CD1c-positive myeloid dendritic cell (primary cell): ENCODE results near the gene MUC22.

Source experiments
- DNase-seq: peaks from one replicate; pipeline ENCODE4 v3.0.0-alpha.2; 2016; ENCODE audit errors: extremely low spot score

The MUC22 gene

DNA sequence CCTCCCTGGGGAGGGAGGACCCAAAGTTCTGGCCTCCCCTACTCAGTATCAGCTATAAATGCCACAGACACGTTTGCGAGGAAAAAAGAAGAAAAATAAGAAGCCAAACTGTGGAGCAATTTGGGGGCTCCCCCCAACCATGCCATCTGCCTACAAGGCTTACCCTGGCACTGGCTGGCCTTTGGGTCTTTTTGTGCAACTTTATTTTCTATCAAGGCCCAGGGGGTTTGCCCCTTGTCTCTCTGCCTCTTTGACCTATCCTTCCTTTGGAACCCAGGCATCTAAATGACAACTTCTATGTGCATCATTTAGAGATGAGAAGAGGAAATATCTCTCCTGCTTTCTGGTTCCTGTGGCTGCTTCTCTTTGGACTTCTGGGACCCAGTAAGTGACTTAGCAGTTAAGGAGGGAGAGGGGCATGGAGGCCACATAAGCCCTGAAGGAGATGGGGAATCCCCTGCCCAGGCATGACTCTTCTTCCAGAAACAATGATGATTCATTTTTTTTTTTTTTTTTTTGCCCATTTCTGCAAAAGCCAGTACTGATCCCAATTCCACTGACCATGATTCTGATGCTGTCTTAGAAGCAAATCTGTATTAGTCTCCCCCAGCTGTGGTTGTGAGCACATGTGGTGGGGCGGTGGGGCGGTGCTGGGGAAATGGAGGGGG, at the start of gene MUC22:
Gene MUC22, plus strand, starts transcription at position 82 of the 668 bp plus-strand sequence. Its CDS starts 233 bp downstream, at position 315.
- peak; percentile 10 for DNase-seq

DNA sequence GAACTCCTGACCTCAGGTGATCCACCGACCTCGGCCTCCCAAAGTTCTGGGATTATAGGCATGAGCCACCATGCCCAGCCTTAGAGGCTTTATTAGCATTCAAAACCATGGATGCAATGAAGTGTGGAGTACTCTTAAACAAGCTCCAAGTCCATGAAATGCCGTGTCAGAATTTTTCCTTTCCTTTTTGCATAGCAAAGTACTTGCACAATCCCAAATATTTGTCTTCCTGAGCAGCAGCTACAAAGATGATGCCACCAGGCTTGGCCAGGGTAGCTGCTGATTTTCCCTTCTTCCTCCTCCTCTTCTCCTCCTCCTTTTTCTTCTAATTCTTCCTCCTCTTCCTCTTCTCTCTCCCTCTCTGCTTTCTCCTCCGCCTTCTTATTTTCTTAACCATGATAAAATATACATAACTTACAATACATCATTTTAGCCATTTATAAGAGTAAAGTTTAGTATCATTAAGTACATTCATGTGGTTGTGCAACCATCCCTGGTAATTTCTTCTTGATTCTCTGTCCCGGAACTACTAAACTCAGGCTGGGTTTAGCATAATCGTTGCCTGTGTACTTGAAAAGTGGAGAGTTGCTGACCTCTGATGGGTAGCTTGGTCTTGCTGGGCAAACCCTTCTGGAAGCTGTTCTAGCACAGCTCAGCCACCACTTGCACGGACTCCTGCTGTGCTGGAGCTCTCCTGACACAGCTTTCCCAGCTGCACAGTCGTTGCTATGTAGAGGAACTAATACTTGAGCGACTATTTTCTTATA, 49.2 kb upstream of the MUC22 start:
- DNase-seq, result no peak

DNA sequence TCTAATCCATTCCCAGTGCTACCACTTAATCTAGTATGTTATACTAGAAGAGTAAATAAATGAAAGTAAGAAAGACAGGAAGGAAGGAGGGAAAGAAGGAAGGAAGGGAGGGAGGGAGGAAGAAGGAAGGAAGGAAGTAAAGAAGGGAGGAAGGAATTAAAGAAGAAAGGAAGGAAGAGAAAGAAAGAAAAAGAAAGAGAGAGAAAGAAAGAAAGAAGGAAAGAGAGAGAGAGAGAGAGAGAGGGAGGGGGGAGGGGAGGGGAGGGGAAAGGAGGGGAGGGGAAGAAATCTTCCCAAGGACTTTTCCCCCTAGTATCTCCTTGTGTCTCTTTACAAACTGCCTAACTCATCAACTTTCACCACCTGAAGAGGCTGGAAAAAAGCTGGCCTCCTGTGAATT, 47.6 kb upstream of the MUC22 start:
- no peak for DNase-seq

DNA sequence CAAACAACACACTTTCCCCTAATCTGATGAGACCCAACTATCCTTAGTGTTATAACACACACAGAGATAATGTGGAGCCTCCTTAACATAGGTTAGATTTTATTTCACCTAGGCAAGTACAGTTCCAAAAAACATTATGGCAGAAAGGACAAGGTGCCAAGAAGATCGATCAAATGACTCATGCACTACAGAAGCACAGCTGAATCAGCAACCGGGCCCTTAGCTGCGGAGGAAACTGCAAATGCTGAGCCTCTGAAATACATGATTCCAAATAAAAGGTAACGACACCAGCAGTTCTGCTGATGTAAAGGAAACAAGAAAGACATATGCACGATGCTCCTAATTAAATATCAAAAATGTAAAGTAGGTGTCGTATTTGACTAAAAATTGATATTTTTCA, 46.6 kb upstream of the MUC22 start:
- no peak for DNase-seq

DNA sequence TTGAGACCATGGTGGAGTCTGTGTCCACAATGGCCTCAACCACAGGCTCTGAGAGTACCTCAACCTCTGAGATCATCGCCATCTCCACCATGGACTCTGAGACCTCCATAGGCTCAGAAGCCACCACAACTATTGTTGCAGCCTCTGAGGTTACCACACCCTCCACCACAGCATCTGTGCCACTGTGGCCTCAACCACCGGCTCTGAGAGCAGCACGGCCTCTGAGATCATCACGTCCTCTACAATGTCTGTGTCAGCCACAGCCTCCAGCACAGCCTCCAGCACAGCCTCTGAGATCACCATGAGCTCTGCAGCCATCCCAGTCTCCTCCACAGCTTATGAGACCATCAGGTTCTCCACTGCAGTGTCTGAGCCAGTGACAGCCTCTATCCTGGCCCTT, 46.2 kb upstream of the MUC22 start:
- DNase-seq, result no peak

DNA sequence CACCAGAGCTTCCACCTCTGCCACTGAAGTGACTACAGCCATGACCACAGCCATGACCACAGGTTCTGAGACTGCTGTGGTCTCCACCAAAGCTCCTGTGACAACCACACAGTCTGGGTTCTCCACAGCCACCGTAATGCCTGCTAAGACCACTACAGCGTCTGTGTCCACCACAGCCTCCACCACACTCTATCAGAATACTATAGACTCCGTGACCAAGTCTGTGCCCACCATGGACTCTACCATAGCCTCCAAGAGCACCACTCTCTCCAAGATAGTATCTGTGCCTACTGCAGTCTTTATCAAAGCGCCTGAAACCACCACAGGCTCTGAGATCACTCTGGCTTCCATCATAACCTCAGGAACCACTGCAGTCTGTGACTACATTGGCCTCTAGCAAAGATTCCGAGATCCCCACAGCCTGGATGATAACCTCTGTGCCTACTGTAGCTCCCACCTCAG, 45.1 kb upstream of the MUC22 start:
- no peak for DNase-seq

DNA sequence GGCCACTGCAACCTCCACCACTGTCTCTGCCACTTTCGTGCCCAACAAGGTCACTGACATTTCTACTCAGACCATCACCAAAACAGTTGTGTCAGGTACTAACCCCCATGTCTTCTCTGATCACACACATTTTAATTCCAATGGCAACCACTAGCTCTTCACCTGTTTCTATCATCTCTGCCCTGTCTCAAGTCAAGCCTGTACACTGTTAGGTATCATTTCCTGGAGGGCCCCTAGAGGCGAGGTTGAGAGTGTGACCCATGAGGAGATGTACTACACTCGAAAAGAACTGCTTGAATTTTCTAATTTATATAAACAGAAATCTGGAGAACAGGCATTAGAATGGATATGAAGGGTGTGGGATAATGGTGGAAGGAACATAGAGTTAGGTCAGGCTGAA, 44.1 kb upstream of the MUC22 start:
- DNase-seq, result no peak

DNA sequence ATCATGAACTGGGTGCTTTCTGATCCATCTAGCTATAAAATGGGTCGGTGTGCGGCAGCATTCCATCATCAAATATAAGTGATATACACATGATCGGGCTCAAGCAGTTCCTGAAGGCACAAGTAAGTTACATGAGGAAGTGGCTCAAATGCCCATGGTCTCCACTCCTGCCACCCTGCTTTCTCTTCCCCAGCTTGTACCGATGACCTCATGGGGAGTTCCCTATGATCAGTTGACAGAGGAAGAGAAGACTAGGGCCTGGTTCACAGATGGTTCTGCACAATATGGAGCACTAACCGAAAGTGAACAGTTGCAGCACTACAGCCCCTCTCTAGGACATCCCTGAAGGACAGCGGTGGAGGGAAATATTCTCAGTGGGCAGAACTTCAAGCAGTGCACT, 41.1 kb upstream of the MUC22 start:
- peak; percentile 74 for DNase-seq

DNA sequence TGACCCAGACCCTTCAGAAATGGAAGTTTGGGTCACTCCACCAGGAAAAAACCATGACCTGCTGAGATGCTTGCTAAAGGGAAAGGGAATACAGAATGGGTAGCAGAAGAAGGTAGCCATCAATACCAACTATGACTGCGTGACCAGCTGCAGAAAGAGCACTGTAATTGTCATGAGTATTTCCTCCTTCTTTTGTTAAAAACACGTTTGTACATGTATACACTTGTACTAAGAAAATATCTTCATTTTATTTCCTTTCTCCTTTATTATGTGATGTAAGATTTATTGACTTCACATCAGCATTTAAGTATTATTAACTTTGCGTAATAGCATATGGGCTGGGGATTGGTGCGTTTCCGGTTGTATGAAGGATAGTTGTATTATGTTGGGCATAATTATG, 39.3 kb upstream of the MUC22 start:
- DNase-seq, result no peak

DNA sequence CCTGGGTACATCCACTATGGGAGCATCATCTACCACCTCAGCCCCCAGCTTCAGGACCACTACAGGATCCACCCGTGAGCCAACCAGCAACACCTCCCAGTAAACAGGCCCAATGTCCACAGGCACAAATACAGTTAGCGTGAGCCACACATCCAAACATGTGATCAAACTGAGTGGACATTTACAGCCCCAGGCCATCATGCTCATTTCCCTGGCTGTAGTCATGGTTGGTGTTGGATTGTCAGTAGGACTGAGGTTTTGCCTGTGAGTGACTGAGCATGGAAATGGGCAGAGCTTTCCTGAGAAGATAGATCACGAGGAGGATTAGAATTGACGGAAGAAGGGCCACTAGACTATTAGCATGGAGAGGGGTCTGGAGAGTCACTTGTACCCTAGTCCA, 37.5 kb upstream of the MUC22 start:
- DNase-seq, result no peak

DNA sequence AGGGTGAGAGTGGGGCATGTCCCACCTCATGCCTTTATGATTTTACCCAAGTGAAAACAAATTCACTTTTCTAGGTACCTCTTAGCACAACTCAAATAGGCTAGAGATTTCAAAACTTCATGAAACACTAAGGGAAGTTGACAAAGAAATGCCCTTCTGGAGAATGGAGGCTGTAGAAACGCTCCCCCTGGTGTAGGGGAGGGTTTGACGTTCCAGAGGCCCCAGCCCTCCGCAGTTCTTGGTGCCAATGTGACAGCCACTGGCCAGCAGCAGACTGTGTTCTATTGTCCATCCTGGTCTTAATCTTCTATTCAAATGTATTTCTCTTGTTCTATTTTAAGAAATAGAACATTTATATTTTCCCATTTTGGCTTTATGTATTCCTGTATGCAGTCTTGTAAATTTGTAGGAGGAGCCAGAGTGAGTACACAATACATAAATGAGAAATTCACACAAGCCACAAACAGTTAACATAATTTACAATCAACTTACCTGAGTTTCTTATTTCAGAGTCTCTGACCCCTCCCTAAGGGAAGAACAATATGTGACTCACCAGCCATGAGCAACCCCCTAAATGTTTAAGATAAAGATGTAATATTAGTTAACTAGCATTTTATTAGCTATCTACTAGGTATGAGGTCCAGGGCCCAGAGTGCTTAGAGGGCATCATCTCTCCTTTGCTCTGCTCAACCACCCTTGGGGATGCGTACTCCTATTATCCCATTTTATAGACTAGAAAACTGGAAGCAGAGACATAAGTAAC, 35.6 kb upstream of the MUC22 start:
- no peak for DNase-seq

DNA sequence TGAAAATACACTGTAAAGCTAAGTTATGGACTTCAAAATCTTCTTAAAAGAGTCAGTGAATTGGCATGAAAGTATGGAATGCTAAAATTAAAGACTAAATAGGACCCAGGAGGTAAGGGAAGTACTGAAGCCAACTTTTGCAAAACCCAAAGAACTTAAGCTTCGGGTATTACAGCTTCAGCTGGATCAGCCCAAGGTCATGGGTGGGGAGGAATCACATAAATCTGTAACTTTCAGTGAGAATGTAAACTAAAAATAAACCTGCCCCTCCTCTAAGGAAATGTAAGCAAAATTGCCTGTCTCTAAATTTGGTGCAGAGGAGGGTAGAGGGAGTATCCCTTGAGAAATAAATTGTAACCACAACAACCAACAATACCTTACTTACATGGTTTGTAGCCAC, 31.1 kb upstream of the MUC22 start:
- DNase-seq, result no peak

DNA sequence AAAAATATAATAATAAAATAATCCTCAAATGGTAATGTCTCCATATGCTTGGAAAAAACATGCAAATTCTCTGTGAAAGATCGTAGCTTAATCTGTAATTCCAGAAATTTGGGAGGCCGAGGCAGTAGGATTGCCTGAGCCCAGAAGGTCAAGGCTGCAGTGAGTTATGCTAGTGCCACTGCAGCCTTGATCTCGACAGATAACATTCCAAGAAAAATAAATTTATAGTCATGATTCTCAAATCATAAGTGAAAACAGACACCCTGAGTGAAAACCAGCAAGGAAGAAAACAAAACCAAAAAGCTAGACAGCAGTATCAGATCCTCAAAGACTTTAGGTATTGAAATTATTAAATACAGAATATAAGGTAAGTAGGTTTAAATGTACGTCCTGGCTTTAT, 30.6 kb upstream of the MUC22 start:
- DNase-seq, result no peak

DNA sequence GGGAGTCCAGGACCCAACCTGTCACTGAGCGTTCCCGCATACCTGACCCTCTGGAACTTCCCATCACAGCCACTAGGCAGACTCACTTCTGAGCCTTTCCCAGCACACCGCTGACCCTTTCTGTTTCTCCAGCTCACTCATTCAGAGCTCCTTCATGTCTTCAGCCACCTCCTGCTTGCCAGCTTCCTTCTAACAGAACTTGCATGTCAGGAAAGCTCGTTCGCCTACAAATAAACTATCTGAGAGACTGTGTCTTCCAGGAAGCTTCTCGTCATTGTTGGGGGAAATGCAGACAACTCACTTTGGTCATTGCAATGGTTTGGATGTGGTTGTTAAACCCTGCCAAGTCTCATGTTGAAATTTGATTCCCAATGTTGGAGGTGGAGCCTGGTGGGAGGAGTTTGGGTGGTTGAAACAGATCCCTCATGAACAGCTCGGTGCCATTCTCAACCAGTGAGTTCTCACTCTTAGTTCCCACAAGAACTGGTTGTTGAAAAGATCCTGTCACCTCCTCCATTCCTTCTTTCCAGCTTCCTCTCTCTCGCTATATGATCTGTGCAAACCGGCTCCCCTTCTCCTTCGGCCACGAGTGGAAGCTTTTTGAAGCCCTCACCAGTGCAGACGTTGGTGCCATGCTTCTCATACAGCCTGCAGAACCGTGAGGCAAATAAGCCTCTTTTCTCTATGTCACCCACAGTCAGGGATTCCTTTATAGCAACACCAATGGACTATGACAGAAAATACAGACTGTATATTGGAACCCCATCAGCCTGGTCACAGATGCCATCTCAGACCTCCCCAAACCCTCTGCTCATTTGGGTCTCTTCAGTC, 28.1 kb upstream of the MUC22 start:
- no peak for DNase-seq

DNA sequence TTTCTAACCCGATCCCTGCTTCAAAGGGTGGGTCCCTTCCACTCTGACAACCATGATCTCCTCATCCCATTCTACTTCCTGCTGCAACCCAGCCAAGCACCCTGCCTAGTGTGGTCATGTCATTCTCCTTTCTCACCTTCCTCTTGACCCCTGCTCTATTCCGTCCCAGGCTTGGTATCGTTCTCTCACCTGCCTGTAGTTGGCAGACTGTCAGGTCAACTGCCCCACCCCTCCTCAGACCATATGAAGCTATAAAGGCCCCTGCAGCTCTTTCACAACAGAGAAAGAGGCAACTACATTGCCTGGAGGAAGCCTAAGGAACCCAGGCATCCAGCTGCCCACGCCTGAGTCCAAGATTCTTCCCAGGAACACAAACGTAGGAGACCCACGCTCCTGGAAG, 26.8 kb upstream of the MUC22 start, which contains the start of gene MUC21:
Gene MUC21, plus strand, starts transcription at position 280 of the 400 bp plus-strand sequence. CDS start 241 bp downstream, outside the sequence.
- no peak for DNase-seq

DNA sequence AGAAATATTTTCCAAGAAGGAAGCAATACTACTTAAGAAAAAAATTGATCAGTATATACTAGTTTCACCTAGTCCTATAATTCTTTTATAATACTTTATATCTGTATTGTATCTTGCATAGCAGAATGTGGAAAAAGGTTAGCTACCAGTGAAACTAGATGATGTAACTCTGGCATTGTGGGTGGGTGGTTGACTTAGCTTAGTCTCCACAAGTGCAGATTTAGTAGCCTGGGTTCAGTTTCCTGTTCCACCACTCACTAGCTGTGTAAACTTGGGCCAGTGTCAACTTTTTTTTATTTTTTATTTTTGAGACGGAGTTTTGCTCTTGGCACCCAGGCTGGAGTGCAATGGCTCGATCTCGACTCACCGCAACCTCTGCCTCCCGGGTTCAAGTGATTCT, 24.8 kb upstream of the MUC22 start:
- peak; percentile 18 for DNase-seq

DNA sequence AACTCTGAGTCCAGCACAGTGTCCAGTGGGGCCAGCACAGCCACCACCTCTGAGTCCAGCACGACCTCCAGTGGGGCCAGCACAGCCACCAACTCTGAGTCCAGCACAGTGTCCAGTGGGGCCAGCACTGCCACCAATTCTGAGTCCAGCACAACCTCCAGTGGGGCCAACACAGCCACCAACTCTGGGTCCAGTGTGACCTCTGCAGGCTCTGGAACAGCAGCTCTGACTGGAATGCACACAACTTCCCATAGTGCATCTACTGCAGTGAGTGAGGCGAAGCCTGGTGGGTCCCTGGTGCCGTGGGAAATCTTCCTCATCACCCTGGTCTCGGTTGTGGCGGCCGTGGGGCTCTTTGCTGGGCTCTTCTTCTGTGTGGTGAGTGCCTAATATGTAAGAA, 23.0 kb upstream of the MUC22 start:
- DNase-seq, result no peak

DNA sequence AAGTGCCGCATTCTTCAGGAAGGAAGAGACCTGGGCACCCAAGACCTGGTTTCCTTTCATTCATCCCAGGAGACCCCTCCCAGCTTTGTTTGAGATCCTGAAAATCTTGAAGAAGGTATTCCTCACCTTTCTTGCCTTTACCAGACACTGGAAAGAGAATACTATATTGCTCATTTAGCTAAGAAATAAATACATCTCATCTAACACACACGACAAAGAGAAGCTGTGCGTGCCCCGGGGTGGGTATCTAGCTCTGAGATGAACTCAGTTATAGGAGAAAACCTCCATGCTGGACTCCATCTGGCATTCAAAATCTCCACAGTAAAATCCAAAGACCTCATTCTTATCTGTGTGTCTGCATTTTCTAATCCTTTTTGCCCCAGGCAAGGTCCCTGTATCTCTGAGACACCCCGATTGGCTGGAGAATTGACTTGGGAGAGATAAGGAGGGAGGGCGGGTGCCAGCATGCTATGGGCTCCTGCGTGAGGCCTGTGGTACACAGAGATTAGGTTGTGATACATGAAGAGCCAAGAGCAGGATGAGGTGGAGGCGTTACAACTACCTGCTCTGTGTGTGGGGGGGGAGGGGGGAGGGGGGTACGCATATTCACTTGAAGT, 22.0 kb upstream of the MUC22 start:
- no peak for DNase-seq

DNA sequence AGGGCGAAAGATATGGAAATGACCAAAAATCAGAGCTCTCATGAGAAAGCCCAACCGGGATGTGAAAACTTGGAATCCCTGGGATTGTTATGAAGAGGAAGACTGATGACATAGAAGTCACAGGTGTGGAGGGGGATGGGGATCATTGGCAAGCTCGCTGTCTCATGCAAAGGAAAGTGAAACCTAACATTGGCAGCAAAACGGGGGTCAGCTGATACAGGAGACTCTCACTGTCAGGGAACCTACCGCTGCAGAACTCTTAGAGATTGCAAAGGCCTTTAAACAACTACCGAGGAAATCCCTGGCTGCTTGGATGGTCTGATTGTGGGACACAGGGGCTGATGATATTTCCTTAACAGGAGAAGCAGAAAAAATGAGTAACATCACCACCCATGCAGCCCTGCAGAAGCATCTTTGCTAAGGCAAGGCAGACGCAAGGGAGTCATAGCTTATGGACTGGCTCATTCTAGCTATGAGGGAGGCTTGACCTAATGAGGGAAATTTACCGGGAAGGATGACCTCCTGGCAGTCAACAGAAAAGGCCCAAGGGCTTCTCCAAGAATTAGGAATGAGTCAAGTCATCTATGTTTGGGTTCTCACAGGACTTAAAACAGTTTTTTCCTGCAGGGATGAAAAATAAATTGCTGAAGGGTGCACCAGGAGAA, 19.7 kb upstream of the MUC22 start:
- DNase-seq, result no peak

DNA sequence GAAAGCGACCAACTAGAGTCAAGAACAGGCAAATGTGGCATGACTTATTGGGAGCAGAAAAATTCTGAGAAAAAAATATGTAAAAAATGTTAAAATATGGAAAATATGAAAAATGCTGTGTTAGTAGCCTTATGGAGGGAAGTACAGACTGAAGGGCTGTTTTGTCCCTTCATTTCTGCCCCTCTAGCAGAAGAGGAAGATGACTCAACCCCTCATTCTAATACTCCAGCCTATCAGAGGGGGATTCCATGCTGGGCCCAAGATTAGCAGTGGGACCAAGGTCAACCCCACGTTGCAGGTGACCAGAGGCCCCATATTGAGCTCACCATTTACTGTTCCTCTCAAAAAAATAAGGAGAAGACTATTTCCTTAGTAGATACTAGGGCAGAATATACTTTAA, 18.4 kb upstream of the MUC22 start:
- no peak for DNase-seq

DNA sequence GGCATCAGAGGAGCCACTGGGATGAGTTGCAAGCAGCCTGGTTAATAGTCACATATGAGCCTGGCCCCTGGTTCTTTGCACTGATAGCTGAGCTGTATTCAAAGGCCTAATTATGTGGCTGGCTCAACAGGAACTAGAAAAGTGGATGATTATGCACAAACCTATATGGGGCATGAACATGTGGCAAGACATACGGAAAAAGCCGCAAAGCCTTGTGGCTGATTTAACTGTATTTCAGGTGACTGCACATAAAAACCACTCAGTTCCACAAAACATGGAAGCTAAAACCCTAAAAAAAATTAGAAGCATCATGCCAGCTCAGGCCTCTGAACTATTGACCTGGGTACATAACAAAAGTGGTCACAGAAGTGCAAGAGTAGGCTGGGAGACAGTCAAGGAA, 13.0 kb upstream of the MUC22 start:
- no peak for DNase-seq
